Fibroblast of gingiva (primary cell): ENCODE results near the gene ZNF501.

ENCODE experiments used
- DNase-seq: peaks from one replicate; pipeline ENCODE4 v3.0.0-alpha.2; 2011; ENCODE audit warnings: low read depth

The ZNF501 gene

DNA sequence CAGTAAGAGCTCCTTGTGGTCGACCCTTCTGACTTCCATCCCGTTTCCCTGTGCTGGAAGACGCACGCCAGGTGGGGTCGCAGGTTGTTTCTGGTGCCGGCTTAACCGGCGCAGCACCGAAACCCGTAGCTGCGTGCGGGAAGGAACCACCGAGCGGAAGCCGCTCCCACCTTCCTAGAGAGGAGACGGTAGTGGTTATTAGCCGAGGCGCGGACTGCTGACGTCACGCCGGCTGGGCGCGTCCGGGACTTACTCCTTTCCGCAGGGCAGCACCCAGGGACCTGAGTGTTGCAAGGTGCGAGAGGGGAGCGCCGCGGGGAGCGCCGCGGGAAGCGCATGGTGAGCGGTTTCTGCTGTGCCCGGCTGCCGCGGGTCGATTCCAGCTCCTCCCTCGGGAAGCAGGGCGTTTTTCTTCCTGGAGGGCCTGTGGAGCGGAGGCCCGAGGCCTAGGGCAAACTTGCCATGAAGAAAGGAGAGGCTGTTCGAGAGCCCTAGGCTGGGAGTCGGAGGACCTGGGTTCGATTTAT, at the start of gene ZNF501:
ZNF501 (plus strand) TSS at position 252 of the 527 bp plus-strand sequence. CDS start 4,787 bp downstream, outside the sequence.
- peak; percentile 93 for DNase-seq

DNA sequence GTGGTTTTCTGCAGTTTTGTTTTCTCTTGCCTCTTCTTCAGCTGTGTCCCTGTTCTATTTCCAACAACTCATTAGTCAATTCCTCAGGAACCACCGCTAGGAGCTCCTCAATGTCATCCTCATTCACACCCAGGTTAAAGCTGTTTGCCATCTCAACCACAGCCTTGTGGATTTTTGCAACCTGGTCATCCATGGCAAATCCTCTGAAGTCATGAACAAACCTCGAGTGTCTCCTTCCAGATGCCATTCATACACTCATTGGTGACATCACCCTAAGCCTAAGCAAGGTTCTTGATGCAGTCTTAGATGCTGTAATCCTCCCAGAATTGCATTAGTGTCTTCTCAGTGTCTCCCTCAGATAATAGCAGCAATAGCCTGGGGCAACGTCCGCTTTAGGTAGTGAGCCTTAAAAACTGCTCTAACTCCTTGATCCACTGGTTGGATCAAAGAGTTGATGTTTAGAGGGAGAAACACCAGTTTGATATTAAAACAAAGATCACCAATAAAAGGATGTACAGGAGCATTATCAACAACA, 48.4 kb upstream of the ZNF501 start:
- no peak for DNase-seq

DNA sequence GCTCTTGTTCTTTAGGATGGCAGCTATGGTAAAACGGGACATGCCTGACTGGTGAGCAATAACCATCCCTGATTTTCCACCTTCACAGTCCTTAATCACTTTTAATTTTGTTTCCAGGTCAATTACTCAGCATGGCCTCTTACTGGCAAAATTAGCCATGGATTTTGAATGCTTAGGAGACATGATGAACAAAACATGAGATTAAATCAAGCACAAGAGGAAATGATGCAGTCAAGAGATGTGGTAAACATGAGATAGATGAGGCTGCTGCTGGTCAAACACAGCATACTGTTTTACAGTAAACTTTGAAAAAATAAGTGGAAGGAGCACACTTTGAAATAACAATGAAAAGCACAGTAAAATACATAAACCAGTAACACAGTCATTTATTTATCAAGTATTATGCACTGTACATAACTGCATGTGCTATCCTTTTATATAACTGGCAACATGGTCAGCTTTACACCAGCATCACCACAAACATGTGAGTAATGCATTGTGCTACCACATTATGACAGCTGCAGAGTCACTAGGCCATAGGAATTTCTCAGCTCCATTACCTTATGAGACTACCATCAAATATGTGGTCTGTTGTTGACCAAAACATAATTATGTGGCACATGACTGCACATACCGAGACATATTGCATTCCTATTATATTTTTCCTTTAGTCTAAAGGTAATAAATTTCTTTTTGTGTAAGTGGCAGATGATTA, 47.1 kb upstream of the ZNF501 start:
- DNase-seq: no peak

DNA sequence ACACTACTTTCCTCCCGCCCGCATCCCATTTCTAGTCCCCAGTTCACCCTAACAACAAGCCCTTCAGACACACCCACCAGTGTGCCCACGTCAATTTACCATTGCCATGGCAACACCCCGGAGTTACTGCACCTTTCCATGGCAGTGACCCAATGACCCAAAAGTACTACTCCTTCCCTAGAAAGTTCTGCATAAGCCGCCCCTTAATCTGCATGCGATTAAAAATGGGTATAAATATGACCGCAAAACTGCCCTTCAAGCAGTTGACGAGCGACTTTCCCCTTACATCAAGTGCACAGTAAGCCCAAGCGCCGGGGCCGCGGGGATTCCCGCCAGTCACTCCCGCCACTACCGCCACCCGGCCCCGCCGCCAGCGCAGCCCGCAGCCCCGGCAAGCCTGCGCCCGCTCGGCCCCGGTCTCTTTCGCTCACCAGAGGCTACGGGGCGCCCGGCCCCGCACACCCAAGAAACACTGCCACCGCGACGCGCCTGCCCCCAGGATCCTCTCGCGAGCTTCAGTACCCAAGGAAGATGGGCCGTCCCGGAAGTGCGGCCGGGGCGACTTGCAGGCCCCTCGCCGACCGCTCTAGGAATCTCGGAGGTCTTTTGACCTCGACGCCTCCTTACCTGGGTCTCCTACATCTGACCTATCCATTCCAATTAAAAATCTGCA, 44.2 kb upstream of the ZNF501 start:
- DNase-seq: peak; percentile 89

DNA sequence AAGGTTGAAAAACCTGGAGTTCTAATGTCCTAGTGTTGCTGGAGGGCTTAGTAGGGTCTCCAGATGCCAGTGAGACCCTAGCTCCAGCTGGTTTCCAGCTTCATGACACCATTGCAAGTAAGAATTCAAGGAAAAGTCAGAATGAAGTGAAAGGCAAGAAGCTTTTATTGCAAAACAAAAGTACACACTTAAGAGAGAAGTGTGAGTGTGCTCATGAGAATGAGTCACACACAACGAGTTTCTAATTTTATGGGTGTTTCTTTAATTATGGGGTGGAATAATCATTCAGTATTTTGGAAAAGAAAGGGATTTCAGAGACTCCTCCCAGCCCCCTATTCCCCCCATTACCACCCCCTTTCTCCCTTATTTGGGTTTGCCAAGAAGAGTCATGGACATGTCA, 41.5 kb upstream of the ZNF501 start:
- DNase-seq: no peak

DNA sequence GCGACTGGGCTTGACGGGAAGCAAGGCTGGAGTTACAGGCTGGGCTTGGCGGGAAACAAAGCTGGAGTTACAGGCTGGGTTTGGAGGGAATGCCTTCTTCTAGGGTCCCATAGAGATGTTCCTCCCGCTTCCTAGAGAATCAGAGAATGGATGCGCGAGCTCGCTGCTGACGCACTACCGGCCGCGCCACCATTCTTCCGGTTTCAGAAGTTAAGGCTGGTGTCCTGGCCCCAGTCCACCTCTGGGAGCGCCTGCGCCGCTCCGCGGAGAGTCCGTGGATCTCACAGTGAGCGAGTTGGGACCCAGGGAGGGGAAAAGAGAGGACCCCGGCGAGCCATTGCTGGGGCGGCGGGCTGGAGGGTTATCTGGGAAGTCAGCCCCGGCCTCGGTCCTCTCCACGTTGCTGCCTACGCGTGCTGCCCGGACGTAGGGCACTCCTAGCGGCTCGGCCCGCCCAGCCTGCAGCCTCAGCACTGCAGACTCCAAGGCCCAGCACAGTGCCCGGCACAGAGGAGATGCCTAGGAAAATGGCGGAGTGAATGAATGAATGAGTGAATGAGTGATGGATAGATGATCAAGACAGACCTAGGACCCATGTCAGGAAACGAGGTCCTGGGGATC, 16.9 kb upstream of the ZNF501 start, which contains the start of gene ZNF502:
ZNF502 (plus strand) TSS at position 206 of the 621 bp plus-strand sequence. CDS start 7,602 bp downstream, outside the sequence.
- DNase-seq: peak; percentile 89

DNA sequence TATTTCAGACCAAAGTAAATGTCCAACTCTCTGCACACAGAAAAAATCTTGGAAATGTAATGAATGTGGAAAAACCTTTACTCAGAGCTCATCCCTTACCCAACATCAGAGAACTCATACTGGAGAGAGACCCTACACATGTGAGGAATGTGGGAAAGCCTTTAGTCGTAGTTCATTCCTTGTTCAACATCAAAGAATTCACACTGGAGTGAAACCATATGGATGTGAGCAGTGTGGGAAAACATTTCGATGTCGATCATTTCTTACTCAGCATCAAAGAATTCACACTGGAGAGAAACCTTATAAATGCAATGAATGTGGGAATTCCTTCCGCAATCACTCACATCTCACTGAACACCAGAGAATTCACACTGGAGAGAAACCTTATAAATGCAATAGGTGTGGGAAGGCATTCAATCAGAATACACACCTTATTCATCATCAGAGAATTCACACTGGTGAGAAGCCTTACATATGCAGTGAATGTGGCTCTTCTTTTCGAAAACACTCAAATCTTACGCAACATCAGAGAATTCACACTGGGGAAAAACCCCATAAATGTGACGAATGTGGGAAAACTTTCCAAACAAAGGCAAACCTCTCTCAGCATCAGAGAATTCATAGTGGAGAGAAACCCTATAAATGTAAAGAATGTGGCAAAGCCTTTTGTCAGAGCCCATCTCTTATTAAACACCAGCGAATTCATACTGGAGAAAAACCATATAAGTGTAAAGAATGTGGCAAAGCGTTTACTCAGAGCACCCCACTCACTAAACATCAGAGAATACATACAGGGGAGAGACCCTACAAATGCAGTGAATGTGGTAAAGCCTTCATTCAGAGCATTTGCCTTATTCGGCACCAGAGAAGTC, 8.0 kb upstream of the ZNF501 start:
- no peak for DNase-seq

DNA sequence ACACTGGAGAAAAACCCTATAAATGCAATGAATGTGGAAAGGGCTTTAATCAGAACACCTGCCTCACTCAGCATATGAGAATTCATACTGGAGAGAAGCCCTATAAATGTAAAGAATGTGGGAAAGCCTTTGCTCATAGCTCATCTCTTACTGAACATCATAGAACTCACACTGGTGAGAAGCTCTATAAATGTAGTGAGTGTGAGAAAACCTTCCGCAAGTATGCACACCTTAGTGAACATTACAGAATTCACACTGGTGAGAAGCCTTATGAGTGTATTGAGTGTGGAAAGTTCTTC, 7.4 kb upstream of the ZNF501 start:
- DNase-seq: no peak

DNA sequence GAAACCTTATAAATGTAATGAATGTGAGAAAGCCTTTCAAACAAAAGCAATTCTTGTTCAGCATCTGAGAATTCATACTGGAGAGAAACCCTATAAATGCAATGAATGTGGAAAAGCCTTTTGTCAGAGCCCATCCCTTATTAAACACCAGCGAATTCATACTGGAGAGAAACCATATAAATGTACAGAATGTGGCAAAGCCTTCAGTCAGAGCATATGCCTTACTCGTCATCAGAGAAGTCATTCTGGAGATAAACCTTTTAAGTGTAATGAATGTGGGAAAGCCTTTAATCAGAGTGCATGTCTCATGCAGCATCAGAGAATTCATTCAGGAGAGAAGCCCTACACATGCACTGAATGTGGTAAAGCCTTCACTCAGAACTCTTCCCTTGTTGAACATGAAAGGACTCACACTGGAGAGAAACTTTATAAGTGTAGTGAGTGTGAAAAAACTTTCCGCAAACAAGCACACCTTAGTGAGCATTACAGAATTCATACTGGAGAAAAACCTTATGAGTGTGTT, 5.3 kb downstream of the ZNF501 start:
- no peak for DNase-seq

DNA sequence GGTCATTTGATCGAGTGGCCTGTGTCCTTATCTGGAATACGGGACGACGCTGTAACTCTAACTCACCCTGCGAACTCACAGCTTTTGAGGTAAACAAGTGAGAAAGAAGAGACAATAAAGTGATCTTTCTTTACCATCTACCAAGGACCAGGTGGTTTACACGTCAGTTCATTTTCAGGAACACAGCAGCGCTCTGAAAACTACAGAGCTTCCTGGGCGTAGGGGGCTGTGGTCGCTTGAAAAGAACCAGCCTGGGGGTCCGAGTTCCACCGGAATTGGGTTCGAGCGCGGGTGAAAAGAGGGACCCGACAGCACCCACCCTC, 31.6 kb downstream of the ZNF501 start:
- no peak for DNase-seq

DNA sequence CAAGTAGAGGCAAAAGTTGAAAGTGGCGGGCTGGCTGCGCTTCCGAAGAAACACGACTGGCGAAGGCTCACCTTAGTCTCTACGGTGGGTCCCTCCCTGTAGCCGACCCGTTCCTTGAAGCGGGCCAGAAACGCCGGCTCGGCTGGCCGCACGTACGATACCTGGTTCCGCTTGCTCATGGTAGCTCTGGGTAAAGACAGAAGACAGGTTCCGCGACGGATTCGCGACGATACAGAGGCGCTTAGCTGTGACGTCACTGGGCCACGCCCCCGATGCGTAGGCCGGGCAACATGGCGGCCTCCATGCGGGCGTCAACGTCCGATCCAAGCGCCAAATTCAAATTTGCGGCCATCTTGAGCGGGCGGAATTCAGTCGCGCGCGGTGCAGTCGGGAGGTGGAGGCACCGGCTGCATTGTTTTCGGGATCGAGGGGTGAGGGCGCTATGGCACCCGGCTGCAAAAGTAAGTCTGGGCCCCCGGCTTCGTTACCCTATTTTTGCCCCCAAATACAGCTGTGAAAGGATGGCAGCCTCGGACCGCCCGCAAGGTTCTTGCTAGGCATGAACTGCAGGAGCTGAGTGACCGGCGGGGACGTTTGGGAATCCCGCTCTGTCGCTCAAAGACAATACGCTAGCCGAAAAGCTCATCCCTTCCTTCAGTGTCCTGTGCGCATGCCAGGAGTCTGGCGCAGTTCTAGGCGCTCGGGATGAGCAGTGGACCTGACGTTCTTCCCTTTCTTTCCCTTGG, 32.2 kb downstream of the ZNF501 start, which contains the start of the genes KIAA1143 and KIF15:
KIAA1143 (minus strand) TSS at position 196 of the 746 bp plus-strand sequence; CDS start at position 179, 17 bp downstream.
KIF15 (plus strand) TSS at position 371 of the 746 bp plus-strand sequence; CDS start at position 443, 72 bp downstream.
- peak; percentile 94 for DNase-seq

DNA sequence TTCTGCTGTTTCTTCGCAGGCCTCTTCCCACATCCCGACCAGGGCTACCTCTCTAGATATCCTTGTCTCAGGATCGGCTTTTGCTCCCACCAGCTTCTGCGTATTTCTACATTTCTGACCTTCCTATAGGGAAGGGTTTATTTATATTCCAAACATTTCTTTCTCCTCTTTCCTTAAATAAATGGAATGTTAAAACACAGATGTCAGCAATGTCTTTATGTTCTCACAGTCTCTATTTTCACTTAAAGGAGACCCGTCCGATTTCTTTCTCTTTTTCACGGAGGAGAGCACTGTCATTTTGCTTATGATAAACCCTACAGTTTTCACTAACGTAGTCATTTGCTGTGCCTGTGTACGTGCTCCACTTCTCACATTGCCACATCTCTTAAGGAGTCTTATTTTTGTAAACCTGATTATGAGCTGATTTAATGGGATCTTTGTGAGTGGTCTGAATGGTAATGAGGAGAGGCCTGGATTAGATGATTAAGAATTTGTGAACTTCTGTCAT, 32.8 kb downstream of the ZNF501 start:
- no peak for DNase-seq

DNA sequence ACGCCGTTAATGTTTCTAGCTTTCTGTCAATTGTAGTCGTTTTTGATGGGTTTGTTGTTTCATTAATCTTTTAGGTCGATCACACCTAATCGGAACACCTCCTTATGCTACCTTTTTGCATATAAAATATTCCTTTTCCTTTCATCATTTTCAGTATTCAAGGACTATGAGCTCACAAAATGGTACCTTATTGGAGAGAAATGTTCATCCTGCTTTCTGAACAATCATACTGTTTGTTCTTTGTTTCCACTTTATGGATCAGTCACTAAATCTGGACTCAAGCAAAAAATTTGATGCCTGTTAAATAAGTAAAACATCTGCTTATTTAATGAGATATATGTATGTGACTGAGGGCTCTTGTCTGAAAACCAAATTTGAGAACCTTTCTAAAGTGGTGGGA, 33.3 kb downstream of the ZNF501 start:
- no peak for DNase-seq

DNA sequence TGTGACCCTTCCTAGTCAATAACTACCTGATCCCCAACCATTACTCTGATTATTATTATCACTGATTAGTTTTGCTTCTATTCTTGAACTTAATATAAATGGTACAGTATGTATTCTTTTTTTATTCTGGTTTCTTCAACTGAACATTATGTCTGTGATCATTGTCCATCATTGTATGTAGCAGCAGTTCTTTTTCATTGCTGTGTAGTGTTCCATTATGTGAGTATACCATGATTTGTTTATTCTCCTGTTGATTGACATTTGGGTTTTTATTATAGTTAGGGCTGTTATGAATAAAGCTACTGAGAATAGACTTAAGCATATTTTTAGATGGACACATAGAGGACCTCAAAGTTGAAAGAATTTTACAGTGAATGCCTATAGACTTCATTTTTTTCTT, 34.8 kb downstream of the ZNF501 start:
- no peak for DNase-seq

DNA sequence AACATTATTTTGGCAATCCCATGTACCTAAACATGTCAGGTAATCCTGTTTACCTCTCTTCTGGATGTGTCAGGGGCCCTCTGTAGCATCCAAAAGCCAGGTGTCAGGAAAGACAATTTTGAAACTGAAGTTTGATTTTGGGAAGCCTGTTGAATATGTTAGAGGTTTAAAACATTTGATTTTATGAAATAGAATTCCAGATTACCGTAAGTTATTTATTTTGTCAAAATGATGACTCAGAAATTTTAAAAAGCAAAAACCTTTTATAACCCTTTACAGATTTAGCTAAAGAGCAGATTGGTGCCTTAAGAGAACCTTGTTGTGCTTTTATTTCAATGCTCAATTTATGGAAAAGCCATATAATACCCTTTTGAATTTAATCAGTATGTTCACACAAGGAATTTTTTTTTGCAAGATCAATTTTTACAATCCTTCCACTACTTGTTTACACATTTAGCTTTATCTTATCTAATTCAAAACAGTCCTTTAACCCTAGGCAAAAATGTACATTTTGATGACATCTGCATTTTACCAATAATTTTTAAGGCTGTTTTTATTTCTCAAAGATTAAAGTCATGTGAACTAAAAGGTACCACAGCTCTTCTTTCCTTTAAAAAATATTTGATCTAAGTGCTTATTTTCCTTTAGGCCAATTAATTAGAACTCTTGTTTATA, 42.1 kb downstream of the ZNF501 start:
- DNase-seq: no peak

DNA sequence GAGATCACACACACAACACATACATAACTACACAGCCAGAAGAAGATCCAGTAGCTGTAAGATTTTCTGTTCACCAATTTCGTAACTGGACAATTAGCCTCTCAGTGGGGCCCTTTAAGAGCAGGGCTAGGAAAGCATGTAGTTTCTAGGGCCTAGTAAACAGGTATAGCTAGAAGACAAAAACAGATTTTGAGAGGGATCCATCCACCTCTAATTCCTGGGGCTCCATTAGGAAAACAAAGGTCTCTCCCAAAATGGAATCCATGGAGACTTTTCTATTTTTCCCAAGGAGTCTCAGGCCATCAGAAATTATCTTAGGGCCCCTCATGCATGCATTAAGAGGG, 42.6 kb downstream of the ZNF501 start:
- DNase-seq: no peak

DNA sequence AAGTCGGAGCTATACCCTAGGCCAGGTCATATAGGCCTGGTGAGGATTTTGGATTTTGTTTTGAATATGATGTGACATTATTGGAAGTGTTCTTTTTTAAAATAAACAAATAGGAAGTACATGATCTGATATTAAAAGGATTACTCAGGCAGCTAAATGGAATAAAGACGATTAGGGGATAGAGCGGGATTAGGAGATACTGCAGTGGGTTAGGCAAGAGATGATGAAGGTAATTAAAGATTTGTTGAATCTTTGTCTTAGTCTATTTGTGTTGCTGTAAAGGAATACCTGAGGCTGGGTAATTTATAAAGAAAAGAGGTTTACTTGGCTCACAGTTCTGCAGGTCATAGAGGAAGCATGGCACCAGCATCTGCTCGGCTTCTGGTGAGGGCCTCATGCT, 53.5 kb downstream of the ZNF501 start:
- no peak for DNase-seq
